HCT116 (cell line): Measurements from ENCODE around the gene INTS1.

ENCODE experiments used
- EZH2 ChIP-seq: fragments of 200-600 bp; sonication (generic); IDR thresholded peaks from 2 replicates; pipeline ENCODE4 v1.6.1; 2017; ENCODE audit warnings: antibody characterized with exemption, mixed run types
- ZNF274 ChIP-seq: fragments of 200-500 bp; sonication (Bioruptor generic); IDR thresholded peaks from 2 replicates; pipeline ENCODE4 v1.6.1; 2014; ENCODE audit warnings: mild to moderate bottlenecking, low read depth, low read length, inconsistent platforms
- TF ChIP-seq, protein P1 (sequence below), 3 experiments: fragments of 200-600 bp in 1 of 3; sonication (generic) in 1 of 3; IDR thresholded peaks in 2 of 3; conservative IDR thresholded peaks in 1 of 3; 2 replicates each; pipeline ENCODE4 v1.5.1; 2012 to 2017; ENCODE audit warnings: low read depth in 2 of 3, low read length in 2 of 3, antibody characterized with exemption in 1 of 3, borderline replicate concordance in 1 of 3, control low read depth in 1 of 3, mild to moderate bottlenecking in 1 of 3, mixed read lengths in 1 of 3, mixed run types in 1 of 3, moderate library complexity in 1 of 3; ENCODE audit not compliant: insufficient read depth in 1 of 3

DNA sequence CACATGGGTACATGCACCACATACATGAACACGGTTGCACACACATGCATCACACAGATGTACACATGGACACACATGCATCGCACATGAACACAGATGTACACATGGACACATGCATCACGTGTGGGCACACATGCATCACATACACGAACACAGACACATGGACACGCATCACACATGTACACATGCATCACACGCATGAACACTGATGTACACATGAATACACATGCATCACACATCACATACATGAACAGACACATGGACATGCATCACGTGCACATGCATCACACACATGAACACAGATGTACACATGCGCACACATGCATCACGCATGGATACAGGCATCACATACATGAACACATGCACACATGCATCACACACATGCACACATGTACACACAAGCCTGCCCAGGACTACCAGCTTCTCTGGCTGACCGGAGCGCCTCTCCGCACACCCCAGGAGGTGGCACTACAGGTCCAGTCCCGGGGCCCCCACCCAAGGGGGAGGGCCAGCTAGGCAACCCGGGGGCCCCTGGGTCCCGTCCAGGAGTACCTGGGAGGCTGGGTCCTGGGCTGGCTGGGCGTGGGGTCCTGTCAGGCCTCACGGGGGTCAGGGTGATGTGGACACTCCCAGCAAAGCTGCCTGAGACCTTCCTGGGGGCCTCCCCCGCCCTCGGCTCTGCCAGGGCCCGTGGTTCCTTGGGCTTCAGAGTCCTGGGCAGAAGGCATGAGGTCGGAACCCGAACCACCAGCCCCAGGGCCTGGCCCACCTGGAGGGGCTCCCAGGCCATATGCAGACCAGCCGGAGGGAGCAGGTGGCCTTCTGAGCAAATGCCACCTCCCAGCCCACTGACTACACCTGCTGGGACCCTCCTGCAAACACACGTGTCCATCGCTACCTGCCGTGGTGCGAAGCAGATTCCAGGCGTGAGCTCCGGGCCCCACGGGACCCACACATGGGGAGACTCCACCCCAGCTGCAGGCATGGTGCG lies 64.5 kb downstream of the INTS1 start:
- no peak for TF ChIP-seq ZNF274
- TF ChIP-seq EZH2: no peak
- TF ChIP-seq, protein P1, sequence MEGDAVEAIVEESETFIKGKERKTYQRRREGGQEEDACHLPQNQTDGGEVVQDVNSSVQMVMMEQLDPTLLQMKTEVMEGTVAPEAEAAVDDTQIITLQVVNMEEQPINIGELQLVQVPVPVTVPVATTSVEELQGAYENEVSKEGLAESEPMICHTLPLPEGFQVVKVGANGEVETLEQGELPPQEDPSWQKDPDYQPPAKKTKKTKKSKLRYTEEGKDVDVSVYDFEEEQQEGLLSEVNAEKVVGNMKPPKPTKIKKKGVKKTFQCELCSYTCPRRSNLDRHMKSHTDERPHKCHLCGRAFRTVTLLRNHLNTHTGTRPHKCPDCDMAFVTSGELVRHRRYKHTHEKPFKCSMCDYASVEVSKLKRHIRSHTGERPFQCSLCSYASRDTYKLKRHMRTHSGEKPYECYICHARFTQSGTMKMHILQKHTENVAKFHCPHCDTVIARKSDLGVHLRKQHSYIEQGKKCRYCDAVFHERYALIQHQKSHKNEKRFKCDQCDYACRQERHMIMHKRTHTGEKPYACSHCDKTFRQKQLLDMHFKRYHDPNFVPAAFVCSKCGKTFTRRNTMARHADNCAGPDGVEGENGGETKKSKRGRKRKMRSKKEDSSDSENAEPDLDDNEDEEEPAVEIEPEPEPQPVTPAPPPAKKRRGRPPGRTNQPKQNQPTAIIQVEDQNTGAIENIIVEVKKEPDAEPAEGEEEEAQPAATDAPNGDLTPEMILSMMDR (IDR thresholded peaks at IDR 0.05 in 2 of 3, conservative IDR thresholded peaks at IDR 0.05 in 1 of 3; ENCODE audit: borderline replicate concordance in 1 of 3, insufficient read depth in 1 of 3, low read depth in 2 of 3, low read length in 2 of 3): 0 out of 6 replicates have a peak, but pooled peaks have one; percentile 7 to 16 (median 13)
